PC-3 (cell line): Measurements from ENCODE around the gene ST6GAL1. TPM values are rescaled to one million over a fixed set of nuclear protein-coding genes. Genes with fewer than 3 reads are reported as not detected.

Experiments used
- ATAC-seq: fragments of 200-7000 bp; cut with Tn5 transposase; 2 replicates; pipeline ENCODE4 v1.9.1; 2020; ENCODE audit warnings: mild to moderate bottlenecking, moderate library complexity
- BruUV-seq: library from RNA; stranded (reverse); fragments of 400-500 nt; replicated peaks from 2 replicates; lab custom pipeline; 2021; lab: Mats Ljungman, UMichigan
- CTCF ChIA-PET: fragments of 300-600 bp; sonication (Branson Sonifier 250); formaldehyde crosslinking; loops from one replicate; lab custom pipeline; 2022; ENCODE audit warnings: antibody characterized with exemption; lab: Charles Lee
- POLR2A ChIA-PET: fragments of 300-600 bp; sonication (Branson Sonifier 250); formaldehyde crosslinking; loops from one replicate; lab custom pipeline; 2022; ENCODE audit warnings: antibody characterized with exemption; ENCODE audit not compliant: unreplicated experiment; lab: Charles Lee
- DNase-seq: peaks from one replicate; pipeline ENCODE4 v3.0.0-alpha.2; 2015
- H2AFZ ChIP-seq: fragments of 300-600 bp; sonication (generic); 2 replicates; pipeline ENCODE4 v1.6.0; 2016; ENCODE audit warnings: antibody characterized with exemption, low read length
- H3F3A ChIP-seq: fragments of 300-600 bp; sonication (generic); one replicate; pipeline ENCODE4 v1.6.0; 2017; ENCODE audit warnings: antibody characterized with exemption, low read length, control low read depth, mild to moderate bottlenecking; ENCODE audit not compliant: unreplicated experiment
- H3K27ac ChIP-seq: fragments of 300-600 bp; sonication (generic); 2 replicates; pipeline ENCODE4 v1.5.1; 2016; ENCODE audit warnings: mild to moderate bottlenecking, low read length
- H3K27me3 ChIP-seq: fragments of 300-600 bp; sonication (generic); 2 replicates; pipeline ENCODE4 v1.6.1; 2016; ENCODE audit warnings: low read length, mixed read lengths
- H3K36me3 ChIP-seq: fragments of 300-600 bp; sonication (generic); 2 replicates; pipeline ENCODE4 v1.6.1; 2016; ENCODE audit warnings: low read depth, mixed run types, low read length, mixed read lengths
- H3K4me1 ChIP-seq: fragments of 300-600 bp; sonication (generic); 2 replicates; pipeline ENCODE4 v1.5.1; 2016; ENCODE audit warnings: low read length; ENCODE audit not compliant: insufficient read depth
- H3K4me2 ChIP-seq: fragments of 300-600 bp; sonication (generic); 2 replicates; pipeline ENCODE4 v1.6.0; 2016; ENCODE audit warnings: low read length
- H3K4me3 ChIP-seq: fragments of 300-600 bp; sonication (generic); 2 replicates; pipeline ENCODE4 v1.5.1; 2016; ENCODE audit warnings: mild to moderate bottlenecking, low read length, mixed read lengths
- H3K79me2 ChIP-seq: fragments of 300-600 bp; sonication (generic); 2 replicates; pipeline ENCODE4 v1.6.1; 2017; ENCODE audit warnings: low read length, mixed read lengths
- H3K9ac ChIP-seq: fragments of 300-600 bp; sonication (generic); 2 replicates; pipeline ENCODE4 v1.6.0; 2016; ENCODE audit warnings: mild to moderate bottlenecking, low read length
- H3K9me2 ChIP-seq: fragments of 300-600 bp; sonication (generic); replicated peaks from 2 replicates; pipeline ENCODE4 v1.6.1; 2016; ENCODE audit warnings: mixed run types, low read length, mixed read lengths
- H3K9me3 ChIP-seq: fragments of 300-600 bp; sonication (generic); 2 replicates; pipeline ENCODE4 v1.6.1; 2016; ENCODE audit warnings: low read length, mixed read lengths
- H4K20me1 ChIP-seq: fragments of 300-600 bp; sonication (generic); 2 replicates; pipeline ENCODE4 v1.6.1; 2016; ENCODE audit warnings: low read length, mixed read lengths
- EZH2 ChIP-seq: fragments of 300-600 bp; sonication (generic); IDR thresholded peaks from one replicate; pipeline ENCODE4 v1.6.1; 2017; ENCODE audit warnings: antibody characterized with exemption, mild to moderate bottlenecking, low read length; ENCODE audit not compliant: unreplicated experiment
- EZH2phosphoT487 ChIP-seq: fragments of 300-600 bp; sonication (generic); IDR thresholded peaks from 2 replicates; pipeline ENCODE4 v1.6.1; 2018; ENCODE audit warnings: mild to moderate bottlenecking, antibody characterized with exemption, low read length, borderline replicate concordance
- intact Hi-C: fragments of 100-400 bp; cut with micrococcal nuclease; formaldehyde crosslinking; loops from 2 replicates; pipeline ENCODE4 v1.9.0; 2023
- total RNA-seq: library from RNA; depleted of rRNA; stranded (reverse); fragments of >200 nt; gene quantifications from 2 replicates; pipeline ENCODE4 v1.2.3, GENCODE V29; 2014
- TF ChIP-seq, protein P1 (sequence below): fragments of 300-600 bp; sonication (generic); conservative IDR thresholded peaks from 2 replicates; pipeline ENCODE4 v1.5.1; 2017; ENCODE audit warnings: antibody characterized with exemption, low read depth, mild to moderate bottlenecking, low read length

ST6GAL1 gene
- total RNA-seq, 1 experiment from 2014 or later = 9.4 TPM

DNA sequence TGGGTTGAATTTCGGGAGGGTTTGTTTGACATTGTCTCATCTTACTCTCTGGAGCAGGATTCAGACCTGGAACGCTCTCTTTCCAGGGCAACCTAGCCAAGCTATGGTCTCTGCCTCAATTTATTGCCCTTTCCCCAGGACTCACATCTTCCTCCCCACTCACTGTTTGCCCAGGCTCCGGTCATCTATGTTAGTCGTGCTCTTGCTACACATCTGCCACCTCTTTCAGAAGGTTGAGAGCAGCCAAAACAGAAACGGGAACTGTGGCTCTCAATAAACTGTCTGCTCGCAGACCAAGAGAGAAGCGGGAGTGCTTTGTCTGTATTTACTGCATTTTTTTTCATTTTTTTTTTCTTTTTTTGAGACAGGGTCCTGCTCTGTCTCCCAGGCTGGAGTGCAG lies 81.6 kb downstream of the ST6GAL1 start:
- Histone ChIP-seq H3F3A (no peaks in the 10 kb centered on the region), H3K36me3 (no peaks in the 10 kb centered on the region), H4K20me1 (no peaks in the 10 kb centered on the region), H3K27me3 (no peaks in the 10 kb centered on the region), H3K4me2 (no peak overlapping the region), H3K4me1 (peaks cover 14% of the 10 kb centered on the region), H3K79me2 (no peaks in the 10 kb centered on the region), H3K9me2 (no peaks in the 10 kb centered on the region), H3K27ac (no peak overlapping the region), H3K4me3 (no peak overlapping the region), H2AFZ (no peak overlapping the region), H3K9me3 (no peaks in the 10 kb centered on the region), H3K9ac (no peak overlapping the region)
- CTCF ChIA-PET = no interaction called here
- no TSS peak for BruUV-seq
- DNase-seq (no peak), ATAC-seq (no peak)
- intact Hi-C loops = no loop called here
- POLR2A ChIA-PET = no interaction called here
- TF ChIP-seq EZH2 (no peak), EZH2phosphoT487 (no peak)
- TF ChIP-seq, protein P1, sequence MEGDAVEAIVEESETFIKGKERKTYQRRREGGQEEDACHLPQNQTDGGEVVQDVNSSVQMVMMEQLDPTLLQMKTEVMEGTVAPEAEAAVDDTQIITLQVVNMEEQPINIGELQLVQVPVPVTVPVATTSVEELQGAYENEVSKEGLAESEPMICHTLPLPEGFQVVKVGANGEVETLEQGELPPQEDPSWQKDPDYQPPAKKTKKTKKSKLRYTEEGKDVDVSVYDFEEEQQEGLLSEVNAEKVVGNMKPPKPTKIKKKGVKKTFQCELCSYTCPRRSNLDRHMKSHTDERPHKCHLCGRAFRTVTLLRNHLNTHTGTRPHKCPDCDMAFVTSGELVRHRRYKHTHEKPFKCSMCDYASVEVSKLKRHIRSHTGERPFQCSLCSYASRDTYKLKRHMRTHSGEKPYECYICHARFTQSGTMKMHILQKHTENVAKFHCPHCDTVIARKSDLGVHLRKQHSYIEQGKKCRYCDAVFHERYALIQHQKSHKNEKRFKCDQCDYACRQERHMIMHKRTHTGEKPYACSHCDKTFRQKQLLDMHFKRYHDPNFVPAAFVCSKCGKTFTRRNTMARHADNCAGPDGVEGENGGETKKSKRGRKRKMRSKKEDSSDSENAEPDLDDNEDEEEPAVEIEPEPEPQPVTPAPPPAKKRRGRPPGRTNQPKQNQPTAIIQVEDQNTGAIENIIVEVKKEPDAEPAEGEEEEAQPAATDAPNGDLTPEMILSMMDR = no peak

DNA sequence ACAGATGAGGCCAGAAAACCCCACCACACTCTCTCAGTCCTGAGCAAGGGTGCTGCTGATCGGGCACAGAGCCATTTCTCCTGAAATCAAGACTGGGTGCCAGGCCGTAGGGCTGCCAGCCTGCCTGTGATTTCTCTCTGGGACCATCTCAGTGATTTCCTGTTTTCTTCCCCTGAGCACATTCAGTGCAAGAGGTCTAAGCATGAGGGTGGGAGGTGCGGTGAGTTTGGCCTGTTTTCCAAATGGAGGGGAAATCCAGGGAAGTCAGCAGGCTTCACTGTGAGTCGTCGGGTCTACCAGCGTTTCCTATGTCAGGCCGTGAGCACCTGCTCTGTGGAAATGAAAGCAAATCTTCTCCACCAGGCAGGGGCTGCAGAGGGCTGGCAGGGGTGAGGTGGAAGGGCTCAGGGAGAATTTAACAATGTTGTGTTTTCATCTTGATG lies 82.3 kb downstream of the ST6GAL1 start:
- no peak for DNase-seq
- H3K4me2 ChIP-seq = no peak overlapping the region
- H3K4me1 ChIP-seq = peaks cover 14% of the 10 kb centered on the region
- H4K20me1 ChIP-seq = no peaks in the 10 kb centered on the region
- H3K27me3 ChIP-seq = no peaks in the 10 kb centered on the region
- BruUV-seq = no TSS peak
- intact Hi-C loops = no loop called here
- H3K27ac ChIP-seq = no peak overlapping the region
- CTCF ChIA-PET = no interaction called here
- no peaks in the 10 kb centered on the region for H3K9me2 ChIP-seq
- ATAC-seq = no peak
- no peaks in the 10 kb centered on the region for H3K36me3 ChIP-seq
- H3K79me2 ChIP-seq = no peaks in the 10 kb centered on the region
- no peaks in the 10 kb centered on the region for H3K9me3 ChIP-seq
- H2AFZ ChIP-seq = no peak overlapping the region
- H3F3A ChIP-seq = no peaks in the 10 kb centered on the region
- no peak overlapping the region for H3K9ac ChIP-seq
- TF ChIP-seq EZH2phosphoT487 = no peak
- POLR2A ChIA-PET = no interaction called here
- no peak overlapping the region for H3K4me3 ChIP-seq

DNA sequence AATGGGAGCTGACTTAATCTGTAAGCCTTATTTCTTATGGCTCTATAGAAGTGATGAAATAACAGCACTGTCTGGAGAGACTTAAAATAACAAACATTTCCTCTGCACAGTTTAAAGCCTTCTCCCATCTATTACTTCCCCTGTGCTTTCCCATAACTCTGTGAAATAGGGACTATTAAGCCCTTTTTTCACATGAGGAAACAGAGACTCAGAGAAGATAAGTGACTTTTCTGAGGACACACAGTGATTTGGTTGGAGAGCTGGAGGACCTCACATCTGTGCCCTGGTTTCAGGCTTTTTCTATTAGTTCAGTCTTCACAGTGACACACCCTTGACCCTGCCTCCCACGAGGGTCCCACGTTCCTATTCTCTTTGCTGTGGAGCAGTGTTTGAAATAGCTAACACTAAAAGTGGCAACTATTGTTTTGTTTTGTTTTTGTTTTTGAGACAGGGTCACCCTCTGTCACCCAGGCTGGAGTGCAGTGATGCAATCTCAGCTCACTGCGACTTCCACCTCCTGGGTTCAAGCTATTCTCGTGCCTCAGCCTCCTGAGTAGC lies 82.9 kb downstream of the ST6GAL1 start:
- ATAC-seq (no peak), DNase-seq (no peak)
- no peaks in the 10 kb centered on the region for H3K27me3 ChIP-seq
- no peaks in the 10 kb centered on the region for H3K9me2 ChIP-seq
- no peak overlapping the region for H3K4me2 ChIP-seq
- TF ChIP-seq, protein P1 = no peak
- TF ChIP-seq EZH2phosphoT487 (no peak), EZH2 (no peak)
- BruUV-seq = no TSS peak
- intact Hi-C loops = no loop called here
- H3K9ac ChIP-seq = no peak overlapping the region
- H2AFZ ChIP-seq = no peak overlapping the region
- no peaks in the 10 kb centered on the region for H4K20me1 ChIP-seq
- H3K9me3 ChIP-seq = no peaks in the 10 kb centered on the region
- no peaks in the 10 kb centered on the region for H3K79me2 ChIP-seq
- ChIA-PET POLR2A (interaction anchor here (0.7 kb wide), 1 partner anchor 51 kb away, joined by 3 read pairs; no protein-coding TSS in a partner anchor), CTCF (no interaction called here)
- no peaks in the 10 kb centered on the region for H3K36me3 ChIP-seq
- no peak overlapping the region for H3K27ac ChIP-seq
- peaks cover 14% of the 10 kb centered on the region for H3K4me1 ChIP-seq
- H3F3A ChIP-seq = no peaks in the 10 kb centered on the region
- no peak overlapping the region for H3K4me3 ChIP-seq
